Mammary epithelial cell (primary cell): ENCODE measurements around the gene NUDT14.

Source experiments
- CTCF ChIP-seq, 2 donors: IDR thresholded peaks in 1 of 2; conservative IDR thresholded peaks in 1 of 2; 2 replicates each; pipeline ENCODE4 v1.5.1; 2011 to 2012; ENCODE audit warnings: inconsistent platforms in 2 of 2, low read length in 2 of 2, mild to moderate bottlenecking in 2 of 2, control low read depth in 1 of 2, low read depth in 1 of 2; ENCODE audit not compliant: insufficient read depth in 1 of 2; ENCODE audit errors: extremely low read depth in 1 of 2
- EZH2 ChIP-seq: IDR thresholded peaks from 2 replicates; pipeline ENCODE4 v1.6.1; 2012; ENCODE audit warnings: low read length, inconsistent platforms, borderline replicate concordance

GRCh38 chr14:105168496-105168978, 12.6 kb downstream of the NUDT14 start, which contains the start of gene JAG2:
- TF ChIP-seq CTCF (conservative IDR thresholded peaks at IDR 0.05 in 1 of 2, IDR thresholded peaks at IDR 0.05 in 1 of 2; ENCODE audit: extremely low read depth in 1 of 2, insufficient read depth in 1 of 2, low read depth in 1 of 2, low read length in 2 of 2) (no peak), EZH2 (no peak)
